NCI-H146 (cell line): Measurements from ENCODE around the gene CPTP.

Experiments used
- DNase-seq: peaks from one replicate; lab custom pipeline; 2025; lab: John Stamatoyannopoulos, UW

CPTP gene

GRCh38 chr1:1351511-1352427 is 27.2 kb downstream of the CPTP start:
- no peak for DNase-seq

GRCh38 chr1:1352786-1353388 is 28.3 kb downstream of the CPTP start:
- no peak for DNase-seq

- no peak for DNase-seq
These were observed 29.0 kb downstream of the CPTP start for GRCh38 chr1:1353389-1354151.

GRCh38 chr1:1354271-1355247 is 30.0 kb downstream of the CPTP start:
- peak; percentile 19 for DNase-seq

- peak; percentile 46 for DNase-seq
These were observed 30.8 kb downstream of the CPTP start for GRCh38 chr1:1355416-1355815.

- no peak for DNase-seq
These were observed 31.7 kb downstream of the CPTP start for GRCh38 chr1:1356166-1356795.

GRCh38 chr1:1356796-1357401 is 32.3 kb downstream of the CPTP start:
- DNase-seq, result no peak

- DNase-seq, result no peak
These were observed 33.4 kb downstream of the CPTP start for GRCh38 chr1:1357871-1358432.

GRCh38 chr1:1358433-1359271 is 34.0 kb downstream of the CPTP start, which contains the start of gene MXRA8:
Gene MXRA8, minus strand, starts transcription at chr1:1358555. Its CDS starts 51 bp downstream, at chr1:1358504.
- DNase-seq, result no peak

- no peak for DNase-seq
These were observed 34.7 kb downstream of the CPTP start for GRCh38 chr1:1359308-1359663.

GRCh38 chr1:1359664-1360468 is 35.3 kb downstream of the CPTP start:
- DNase-seq, result no peak

- DNase-seq, result no peak
These were observed 36.0 kb downstream of the CPTP start for GRCh38 chr1:1360506-1361169.

GRCh38 chr1:1361233-1361981 is 36.8 kb downstream of the CPTP start:
- no peak for DNase-seq

GRCh38 chr1:1361982-1362423 is 37.4 kb downstream of the CPTP start:
- no peak for DNase-seq

- peak; percentile 42 for DNase-seq
These were observed 39.7 kb downstream of the CPTP start for GRCh38 chr1:1364266-1364665.

- DNase-seq, result no peak
These were observed 41.5 kb downstream of the CPTP start for GRCh38 chr1:1365875-1366698.
